GM10266 (cell line): ENCODE results near the gene HMX1.

Experiments
- DNase-seq: peaks from one replicate; pipeline ENCODE4 v3.0.0; 2012; ENCODE audit errors: extremely low spot score
- TF ChIP-seq, protein P1 (sequence below): IDR thresholded peaks from 2 replicates; pipeline ENCODE4 v1.5.1; 2012; ENCODE audit warnings: mild to moderate bottlenecking, low read depth; ENCODE audit not compliant: control insufficient read depth, insufficient read depth; ENCODE audit errors: missing control alignments

Gene HMX1

DNA sequence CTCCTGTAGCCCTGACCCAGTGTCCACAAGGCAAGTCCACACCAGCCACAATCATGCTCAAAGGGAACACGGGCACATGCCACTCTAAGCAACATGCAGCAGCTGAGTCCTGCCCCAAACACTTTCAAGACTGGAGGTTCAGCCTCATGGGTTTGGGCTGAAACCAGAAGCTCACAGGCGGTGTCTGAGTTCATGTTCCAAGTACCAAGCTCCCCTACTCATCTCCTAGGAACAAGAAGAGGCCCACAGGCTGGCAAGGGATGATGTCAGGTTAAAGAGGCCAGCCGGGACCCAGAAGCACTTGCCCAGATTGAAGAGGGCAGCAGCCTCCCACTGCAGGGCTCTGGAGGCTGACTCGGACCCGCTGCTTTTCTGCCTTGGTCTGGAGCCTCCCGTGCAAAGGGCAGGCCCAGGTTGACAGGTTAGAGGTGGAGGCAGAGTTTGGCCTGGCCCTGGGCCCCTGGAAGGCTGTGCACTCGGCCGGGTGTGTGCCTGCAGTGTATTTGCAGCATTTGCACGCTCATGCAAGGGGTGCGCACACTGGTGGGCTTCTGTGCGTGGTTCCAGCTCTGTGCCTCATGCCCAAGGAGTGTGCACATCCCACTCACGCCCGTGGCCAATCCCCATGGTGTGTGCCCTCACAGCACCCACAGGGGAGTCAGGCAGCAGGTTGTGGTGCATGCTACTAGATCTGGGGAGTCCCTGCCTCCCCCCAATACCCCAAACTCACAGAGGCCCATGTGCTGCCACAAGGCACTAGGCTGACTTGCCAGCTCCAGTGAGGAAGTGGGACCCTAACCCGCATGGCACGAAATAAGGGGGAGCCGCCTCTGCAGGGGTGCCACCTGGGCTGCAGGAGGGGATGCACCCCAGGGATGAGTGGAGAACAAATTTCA, 2.4 kb downstream of the HMX1 start:
- DNase-seq = no peak
- TF ChIP-seq, protein P1, sequence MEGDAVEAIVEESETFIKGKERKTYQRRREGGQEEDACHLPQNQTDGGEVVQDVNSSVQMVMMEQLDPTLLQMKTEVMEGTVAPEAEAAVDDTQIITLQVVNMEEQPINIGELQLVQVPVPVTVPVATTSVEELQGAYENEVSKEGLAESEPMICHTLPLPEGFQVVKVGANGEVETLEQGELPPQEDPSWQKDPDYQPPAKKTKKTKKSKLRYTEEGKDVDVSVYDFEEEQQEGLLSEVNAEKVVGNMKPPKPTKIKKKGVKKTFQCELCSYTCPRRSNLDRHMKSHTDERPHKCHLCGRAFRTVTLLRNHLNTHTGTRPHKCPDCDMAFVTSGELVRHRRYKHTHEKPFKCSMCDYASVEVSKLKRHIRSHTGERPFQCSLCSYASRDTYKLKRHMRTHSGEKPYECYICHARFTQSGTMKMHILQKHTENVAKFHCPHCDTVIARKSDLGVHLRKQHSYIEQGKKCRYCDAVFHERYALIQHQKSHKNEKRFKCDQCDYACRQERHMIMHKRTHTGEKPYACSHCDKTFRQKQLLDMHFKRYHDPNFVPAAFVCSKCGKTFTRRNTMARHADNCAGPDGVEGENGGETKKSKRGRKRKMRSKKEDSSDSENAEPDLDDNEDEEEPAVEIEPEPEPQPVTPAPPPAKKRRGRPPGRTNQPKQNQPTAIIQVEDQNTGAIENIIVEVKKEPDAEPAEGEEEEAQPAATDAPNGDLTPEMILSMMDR = no peak

DNA sequence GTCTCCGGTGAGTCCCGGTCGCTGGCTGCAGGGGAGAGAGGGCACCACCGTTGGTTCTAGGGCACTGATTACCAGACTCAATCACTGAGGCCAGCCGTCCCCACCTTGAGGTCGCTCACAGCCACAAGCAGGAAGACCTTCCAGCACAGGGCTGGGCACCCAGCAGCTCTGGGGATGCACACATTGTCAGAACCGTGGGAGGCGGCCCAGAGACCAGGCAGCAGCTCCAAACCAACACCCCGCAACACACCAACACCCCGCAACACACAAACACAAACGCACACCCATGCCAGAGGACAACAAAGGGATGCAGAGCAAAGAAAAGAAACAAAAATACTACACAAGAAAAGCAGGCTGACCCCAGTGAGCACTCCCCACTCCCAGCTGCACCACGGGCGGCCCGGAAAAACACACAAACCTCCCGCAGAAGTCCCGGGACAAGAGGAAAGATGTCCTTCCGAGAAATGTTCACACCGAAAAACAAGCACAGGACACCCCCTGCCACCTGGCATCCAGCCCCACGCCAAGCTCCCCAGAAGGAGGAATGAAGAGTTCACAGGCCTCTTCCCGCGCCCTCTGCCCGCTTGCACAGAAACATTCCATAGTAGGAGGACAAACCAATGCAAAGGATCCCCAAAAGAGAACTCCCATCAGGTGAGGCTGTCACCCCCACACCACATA, 3.2 kb downstream of the HMX1 start:
- TF ChIP-seq, protein P1 = no peak
- DNase-seq = no peak

DNA sequence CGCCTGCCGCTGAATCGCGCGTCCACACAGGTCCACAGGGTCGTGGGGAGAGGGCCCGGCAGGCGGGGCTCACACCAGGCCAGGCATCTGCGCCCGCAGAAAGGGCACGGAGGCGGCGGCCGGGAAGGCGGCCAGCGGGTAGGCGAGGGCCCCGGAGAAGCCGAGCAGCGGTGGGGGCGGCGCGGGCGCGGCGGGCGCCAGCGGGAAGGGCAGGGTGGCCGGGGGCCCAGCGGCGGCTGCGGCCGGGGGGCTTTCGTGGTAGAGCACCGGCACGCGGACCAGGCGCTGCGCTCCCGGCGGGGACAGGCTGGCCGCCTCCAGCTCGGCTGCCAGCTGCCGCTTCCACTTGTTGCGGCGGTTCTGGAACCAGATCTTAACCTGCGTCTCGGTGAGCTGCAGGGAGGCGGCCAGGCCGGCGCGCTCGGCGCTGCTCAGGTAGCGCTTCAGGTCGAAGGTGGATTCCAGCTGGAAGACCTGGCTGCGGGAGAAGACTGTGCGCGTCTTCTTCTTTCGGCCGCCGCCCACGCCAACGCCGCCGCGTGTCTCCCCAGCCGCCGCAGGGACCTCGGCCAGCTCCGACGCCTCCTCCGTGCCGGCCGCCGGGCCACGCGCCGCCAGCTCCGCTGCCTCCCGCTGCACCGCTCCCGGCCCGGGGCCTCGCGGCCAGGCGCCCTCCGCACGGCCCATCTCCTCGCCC, 3.9 kb downstream of the HMX1 start:
- DNase-seq = no peak
- TF ChIP-seq, protein P1 = no peak

DNA sequence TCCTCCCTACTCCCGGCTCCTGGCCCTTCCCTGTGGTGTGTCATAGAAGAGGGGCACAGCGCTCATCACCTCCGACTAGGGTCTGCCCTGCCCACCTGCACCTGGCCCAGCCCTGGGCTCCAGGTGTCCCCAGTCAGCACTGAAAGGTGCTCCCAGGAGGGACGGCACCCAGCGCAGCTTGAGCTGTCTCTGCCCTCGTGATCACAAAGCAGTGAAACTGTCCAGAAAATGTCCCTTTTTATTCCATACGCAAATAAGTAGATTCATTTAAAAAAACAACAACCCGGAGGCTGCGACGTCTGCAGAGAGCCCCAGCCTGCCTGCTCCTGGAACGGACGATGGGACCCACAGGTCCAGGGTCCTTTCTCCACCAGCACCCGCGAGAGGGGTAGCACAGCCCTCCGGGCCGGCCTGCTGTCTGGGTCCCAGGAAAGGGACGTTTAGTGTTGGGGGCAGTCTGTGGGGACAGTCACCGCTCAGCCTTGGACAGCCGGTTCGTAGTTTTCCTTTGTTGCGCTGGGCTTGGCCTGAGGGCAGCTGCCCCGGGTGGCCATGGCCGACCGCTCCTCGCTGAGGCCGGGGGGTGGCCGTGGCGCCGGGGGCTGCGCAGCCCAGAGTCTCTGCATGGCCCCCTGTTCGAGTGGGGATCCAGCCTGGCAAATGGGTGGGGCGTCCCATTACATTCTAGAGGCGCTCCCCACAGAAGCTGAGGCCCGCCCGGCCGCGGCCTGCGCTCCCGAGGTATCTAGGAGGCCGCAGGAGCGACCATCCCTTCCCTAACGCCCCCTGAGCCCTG, 4.6 kb downstream of the HMX1 start:
- DNase-seq = no peak
- TF ChIP-seq, protein P1 = no peak

DNA sequence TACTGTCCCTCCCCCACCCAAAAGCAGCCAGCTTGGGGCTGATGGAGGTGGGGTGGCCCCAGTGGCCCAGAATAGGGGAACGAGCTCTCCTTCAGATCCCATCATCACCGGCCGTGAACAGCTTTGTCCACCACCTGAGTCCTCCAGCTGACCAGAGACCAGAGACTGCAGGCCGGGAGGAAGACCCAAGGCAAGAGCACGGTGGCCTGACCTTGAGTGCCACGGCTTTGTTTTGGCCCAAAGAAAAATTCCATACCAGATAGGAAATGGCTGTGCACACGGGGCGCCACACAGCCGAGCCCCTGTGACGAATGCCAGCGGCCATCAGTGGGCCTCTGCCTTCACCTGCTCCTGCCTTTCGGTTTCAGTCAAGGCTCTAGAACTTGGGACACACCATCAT, 5.2 kb downstream of the HMX1 start:
- TF ChIP-seq, protein P1 = no peak

DNA sequence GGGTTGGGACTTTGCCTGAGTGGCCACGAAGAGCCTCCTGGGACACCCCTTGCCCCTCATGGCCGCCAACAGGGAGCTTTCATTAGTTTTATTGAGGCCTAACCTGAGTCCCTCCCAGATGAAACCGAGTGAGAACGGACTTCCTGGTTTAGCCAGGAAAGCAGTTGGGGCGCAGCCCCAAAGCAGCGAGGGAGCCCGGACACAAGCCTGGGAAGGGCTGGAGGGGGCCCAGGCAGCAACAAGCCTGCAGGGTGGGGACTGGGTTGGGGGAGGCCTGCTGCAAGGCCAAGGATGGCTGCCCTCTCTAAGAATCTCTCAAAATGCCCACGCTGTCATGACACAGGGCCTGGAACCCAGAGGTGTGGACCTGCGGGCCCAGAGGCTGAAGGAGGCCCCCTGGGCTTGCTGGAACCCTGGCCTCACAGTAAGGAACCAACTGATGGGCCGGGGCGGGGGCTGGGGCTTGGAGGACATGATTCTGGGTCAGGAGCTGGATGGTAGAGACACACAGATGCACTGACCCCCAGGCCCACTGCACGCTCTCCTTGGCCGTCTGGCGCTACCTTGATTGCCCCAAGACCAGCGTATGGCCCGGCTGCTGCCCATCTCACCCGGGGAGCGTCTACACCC, 5.8 kb downstream of the HMX1 start:
- no peak for DNase-seq
- TF ChIP-seq, protein P1 = no peak

More for the DNA sequence above, 5.2 kb downstream of the HMX1 start:
- no peak for DNase-seq
